Measurements from ENCODE around the gene TBL1X. TPM values are rescaled to one million over a fixed set of nuclear protein-coding genes. Genes with fewer than 3 reads are reported as not detected.
"Not testable (repeated sequence)": the region's sequence is repeated elsewhere in the genome, so short reads cannot be mapped to it uniquely, and the experiment has no call there.

TBL1X gene
- total RNA-seq, 1 donor from 2014 or later, result 37.1 TPM

- DNase-seq (ENCODE audit: low spot score), result no peak
Observed at GRCh38 chrX:9459186-9459748, 5.6 kb upstream of the TBL1X start.

DNA sequence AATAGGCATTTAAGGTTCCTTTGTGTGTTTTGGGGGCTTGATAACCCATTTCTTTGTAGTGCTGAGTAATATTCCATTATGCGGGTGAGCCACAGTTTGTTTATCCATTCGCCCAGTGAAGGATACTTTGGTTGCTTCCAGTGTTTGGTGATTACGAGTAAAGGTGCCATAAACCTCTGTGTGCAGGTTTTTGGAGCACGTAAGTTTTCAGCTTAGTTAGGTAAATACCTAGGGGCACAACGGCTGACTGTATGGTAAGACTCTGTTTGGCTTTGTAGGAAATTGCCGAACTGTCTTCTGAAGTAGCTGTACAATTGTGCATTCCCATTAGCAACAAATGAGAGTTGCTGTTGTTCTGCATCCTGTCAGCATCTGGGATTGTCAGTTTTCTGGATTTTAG is 3.8 kb upstream of the TBL1X start:
- DNase-seq (ENCODE audit: low spot score), result no peak

- DNase-seq (ENCODE audit: low spot score), result no peak
Observed at GRCh38 chrX:9462456-9462855, 2.4 kb upstream of the TBL1X start.

GRCh38 chrX:9465380-9466123 is 694 bp downstream of the TBL1X start:
- DNase-seq (ENCODE audit: low spot score), result no peak

DNA sequence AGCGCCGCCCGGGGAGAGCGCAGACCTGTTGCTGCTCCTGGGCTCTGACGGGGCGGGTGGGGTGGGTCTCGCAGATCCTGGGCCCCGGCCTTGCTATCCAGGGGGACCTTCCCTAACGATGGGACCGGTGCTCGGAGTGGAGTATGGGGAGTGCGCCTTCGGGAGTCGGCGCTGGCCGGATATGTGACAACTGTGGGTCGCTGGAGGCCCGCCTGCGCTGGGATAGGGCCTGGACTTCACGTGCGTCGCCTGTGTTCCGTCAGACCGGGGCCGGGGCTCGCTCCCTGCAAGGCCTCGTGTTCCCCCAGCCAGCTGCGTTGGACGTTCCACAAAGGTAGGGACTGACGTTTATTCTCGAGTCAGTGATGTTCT is 1.3 kb downstream of the TBL1X start:
- peak; percentile 34 for DNase-seq (ENCODE audit: low spot score)

DNA sequence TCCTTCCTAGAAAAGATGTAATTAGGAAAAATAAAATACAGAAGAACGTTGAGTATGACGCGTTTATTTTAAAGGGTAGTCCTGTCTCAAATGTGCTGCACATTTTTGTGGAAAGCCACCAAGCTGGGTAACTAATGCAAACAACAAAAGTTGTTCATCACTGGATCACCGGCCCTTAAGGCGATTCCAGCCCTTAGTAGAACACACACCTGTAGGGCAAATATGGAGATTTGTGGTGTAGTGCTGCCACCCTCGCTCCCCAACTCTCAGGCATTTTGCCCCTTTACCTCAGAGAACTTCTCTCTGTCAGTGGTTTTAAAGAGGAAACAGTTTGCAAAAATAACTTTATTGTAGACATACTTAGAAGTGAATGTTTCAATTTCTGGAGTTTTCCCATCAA is 1.9 kb downstream of the TBL1X start:
- DNase-seq (ENCODE audit: low spot score), result no peak

GRCh38 chrX:9467146-9467545 is 2.3 kb downstream of the TBL1X start:
- DNase-seq (ENCODE audit: low spot score), result no peak

DNA sequence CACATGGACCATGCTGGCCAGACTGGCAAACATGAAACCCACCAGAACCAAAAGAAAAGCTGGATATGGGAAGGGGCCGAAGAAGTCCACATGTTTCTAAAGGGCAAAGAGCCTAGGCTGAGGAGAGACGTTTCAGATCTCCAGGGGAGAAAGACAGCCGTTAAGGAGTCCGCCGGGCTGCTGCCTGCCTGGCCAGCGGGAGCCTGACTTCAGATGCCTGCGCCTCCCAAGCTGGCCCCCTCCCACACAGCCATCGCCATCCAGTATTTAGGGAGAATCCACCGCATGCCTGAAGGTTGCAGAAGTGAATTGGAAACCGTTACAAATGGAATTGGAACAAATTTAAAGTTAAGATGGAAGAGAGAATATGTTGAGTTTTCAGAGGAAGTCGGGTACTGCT is 2.9 kb downstream of the TBL1X start:
- no peak for DNase-seq (ENCODE audit: low spot score)

DNA sequence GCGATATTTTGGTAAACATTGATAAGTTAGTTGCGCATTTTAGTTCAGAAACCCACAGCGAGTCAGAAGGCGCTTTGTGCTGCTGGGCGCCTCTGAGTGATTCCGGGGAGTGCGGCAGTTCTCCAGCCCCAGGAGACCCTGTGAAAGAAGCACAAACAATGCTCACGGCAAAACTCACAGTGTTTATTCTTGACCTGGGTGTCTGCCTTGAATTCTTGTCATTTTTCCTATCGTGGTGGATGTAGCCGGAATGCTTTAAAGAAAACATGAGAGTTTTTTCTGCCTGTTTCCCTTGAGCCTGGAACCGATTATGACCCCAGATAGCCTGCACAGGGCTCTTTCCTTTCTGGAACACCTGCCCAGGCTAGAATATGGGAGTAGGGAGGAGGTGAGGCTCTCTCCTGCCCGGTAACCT is 6.7 kb downstream of the TBL1X start:
- no peak for DNase-seq (ENCODE audit: low spot score)

- DNase-seq (ENCODE audit: low spot score), result no peak
Observed at GRCh38 chrX:9473708-9474107, 8.8 kb downstream of the TBL1X start.

GRCh38 chrX:9475417-9475816 is 10.6 kb downstream of the TBL1X start:
- DNase-seq (ENCODE audit: low spot score), result not testable (repeated sequence)

DNA sequence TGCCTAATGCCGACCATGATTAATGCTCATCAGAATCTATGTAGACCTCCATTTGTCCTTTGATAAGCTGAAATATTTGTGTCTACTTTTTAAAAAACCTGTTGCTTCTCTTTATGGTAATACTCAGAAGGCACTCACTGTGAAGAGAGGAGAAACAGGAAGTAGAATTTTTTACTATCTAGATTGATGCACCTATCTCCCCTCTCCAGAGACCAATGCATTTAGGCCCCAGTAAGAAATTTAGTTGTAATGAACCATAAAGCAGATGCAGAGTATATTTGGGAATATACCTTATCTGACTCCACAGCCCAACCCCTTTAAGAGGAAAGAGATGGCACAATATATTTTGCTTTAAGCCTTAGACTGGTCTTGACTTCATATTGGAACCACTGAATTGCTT is 11.1 kb downstream of the TBL1X start:
- DNase-seq (ENCODE audit: low spot score), result no peak

DNA sequence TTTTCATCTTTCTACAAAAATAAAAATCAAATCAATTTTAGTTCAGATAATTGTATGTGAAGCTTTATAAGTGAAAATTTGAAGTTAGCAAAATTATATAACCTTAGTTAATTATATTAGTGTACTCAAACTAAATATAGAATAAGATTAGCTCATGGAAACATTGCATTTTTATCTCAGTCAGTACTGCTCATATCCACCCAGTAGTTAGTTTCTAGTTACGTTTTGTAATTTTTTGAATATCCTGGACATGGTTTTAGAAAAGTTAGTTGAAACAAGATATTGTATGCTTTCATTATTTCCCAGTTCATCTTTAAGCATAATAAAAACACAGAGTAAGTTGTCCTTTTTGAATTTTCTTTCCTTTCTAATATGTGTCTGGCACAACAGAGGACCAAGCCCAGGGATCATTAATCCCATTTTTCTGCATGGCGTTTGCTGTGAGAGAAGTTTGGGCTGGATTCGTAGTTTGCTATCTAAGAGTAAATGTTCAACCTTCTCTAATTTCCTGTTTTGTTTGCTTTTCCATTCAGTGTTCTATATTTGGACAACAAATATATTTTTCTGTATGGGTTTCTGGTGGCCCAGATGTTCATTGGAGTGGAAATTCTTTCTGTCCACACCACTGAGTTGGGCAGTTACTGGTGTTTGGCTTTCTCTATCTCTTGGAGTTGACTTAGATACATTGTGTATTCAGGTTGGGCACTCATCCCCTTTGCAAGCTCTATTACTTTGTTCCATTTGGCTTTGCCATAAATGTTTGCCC is 12.1 kb downstream of the TBL1X start:
- no peak for DNase-seq (ENCODE audit: low spot score)

DNA sequence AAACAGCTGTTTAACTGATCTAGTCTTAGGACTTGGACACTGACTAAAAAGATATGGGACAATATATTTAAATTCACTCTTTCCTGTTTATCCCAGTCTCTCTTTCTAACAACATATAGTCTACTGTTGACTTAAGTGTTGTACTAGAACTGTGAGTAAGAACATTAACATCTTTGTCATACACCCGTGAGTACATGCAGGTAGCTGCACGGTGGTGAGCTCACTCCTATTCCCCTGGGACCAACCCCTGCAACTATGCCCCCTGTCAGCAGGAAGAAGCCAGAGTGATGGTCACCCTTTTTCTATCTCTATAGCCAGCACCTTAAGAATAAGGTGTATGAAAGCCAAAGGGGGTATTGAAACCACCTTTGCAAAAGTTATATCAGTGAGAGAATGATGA is 17.6 kb downstream of the TBL1X start:
- no peak for DNase-seq (ENCODE audit: low spot score)

DNA sequence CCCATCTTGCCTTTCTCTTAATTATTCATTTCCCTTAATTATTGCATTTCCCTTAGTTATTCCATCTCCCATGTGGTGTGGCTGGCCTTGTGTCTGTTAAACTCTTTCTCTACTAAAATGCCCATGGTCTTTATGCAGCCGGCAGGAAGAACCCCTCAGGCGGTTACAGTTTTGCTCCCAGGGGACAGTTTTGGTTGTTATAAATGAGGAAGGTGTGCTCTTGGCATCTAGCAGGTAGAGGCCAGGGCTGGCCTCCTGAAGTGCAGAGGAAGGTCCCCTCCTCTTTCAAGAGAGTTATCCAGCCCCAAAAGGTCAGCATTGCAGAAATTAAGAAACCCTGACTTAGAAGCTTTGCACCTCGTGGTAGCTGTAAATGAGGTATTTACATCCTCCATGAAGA is 18.0 kb downstream of the TBL1X start:
- DNase-seq (ENCODE audit: low spot score), result no peak

- no peak for DNase-seq (ENCODE audit: low spot score)
Observed at GRCh38 chrX:9483376-9483775, 18.5 kb downstream of the TBL1X start.

DNA sequence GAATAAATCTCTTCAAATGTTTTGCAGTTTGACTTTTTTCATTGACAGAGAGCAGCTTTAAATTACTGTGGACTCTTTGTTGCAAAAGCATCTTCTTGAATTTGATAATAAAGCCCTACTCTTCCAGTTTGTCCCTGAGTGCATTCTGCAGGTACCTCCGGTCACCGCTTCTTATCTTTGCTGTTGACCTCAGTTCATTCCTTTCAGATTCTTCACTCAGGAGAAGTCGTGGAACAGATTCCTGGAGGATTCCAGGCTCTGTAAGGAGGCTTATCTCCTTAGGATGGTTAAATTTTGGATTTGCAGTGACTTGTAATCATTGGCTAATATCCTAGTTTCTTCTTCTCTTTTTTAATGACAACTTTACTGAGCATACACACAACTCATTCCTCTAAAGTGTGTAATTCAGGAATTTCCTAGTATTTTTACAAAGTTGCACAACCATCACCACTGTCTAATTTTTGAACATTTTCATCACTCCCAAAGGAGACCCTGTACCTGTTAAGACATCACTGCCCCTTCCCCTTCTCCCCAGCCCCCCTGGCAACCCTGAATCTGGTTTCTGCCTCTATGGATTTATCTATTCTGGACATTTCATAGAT is 22.0 kb downstream of the TBL1X start:
- no peak for DNase-seq (ENCODE audit: low spot score)

DNA sequence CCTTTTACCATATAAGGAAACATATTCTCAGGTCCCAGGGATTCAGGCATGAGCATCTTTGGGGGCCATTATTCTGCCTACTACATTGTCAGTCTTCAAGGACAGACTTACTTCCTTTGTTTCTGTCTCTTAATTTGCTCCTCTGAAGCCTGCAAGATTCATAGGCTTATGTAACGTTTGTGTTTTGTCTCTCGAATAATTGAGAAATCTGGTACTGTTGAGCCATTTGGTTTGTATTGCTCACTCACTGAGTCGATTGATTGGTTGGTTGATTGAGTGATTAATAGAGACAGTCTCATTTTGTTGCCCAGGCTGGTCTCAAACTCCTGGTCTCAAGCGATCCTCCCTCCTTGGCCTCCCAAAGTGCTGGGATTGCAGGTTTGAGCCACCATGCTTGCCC is 23.7 kb downstream of the TBL1X start:
- DNase-seq (ENCODE audit: low spot score), result no peak

- no peak for DNase-seq (ENCODE audit: low spot score)
Observed at GRCh38 chrX:9489234-9489633, 24.4 kb downstream of the TBL1X start.

DNA sequence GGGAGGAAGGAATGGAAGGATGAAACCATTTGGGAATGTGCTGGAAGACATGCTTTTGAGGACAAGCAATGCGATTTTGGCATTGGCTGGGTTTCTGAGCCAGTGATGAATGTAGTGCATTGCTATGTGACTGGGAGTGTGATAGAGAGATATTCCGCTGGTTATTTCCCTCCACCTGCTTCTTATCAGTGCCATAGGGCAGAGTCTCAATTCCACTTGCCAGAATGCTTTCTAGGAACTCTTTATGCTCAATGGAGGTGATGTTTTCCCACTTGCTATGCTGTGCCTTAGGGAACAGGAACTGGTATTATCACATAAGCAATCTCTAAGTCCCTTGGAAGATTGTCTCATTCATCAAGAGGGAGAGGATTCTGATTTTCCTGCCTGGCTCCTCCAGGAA is 28.0 kb downstream of the TBL1X start:
- no peak for DNase-seq (ENCODE audit: low spot score)

- DNase-seq (ENCODE audit: low spot score), result no peak
Observed at GRCh38 chrX:9493936-9494335, 29.1 kb downstream of the TBL1X start.

- DNase-seq (ENCODE audit: low spot score), result no peak
Observed at GRCh38 chrX:9494771-9495170, 29.9 kb downstream of the TBL1X start.

GRCh38 chrX:9495496-9495895 is 30.6 kb downstream of the TBL1X start:
- DNase-seq (ENCODE audit: low spot score), result no peak

Data from mucosa of gallbladder (tissue), 1 donor.